Activated T-helper 2 cell treated with anti-CD3 and anti-CD28 coated beads, Interferon-gamma antibody, Interleukin-2, Interleukin-4, amounts not matched to agents 10 μg/mL and 5 μg/mL and 100 μg/mL, durations not matched to agents 14 hours and 24 hours and 36 hours (primary cell): ENCODE measurements around the gene AEBP1. TPM values are rescaled to one million over a fixed set of nuclear protein-coding genes. Genes with fewer than 3 reads are reported as not detected.

Experiments
- DNase-seq: peaks from one replicate; pipeline ENCODE4 v3.0.0; 2021; ENCODE audit warnings: low spot score
- H3K27ac Mint-ChIP-seq: one replicate; pipeline ENCODE4 v1.8.0; 2021; ENCODE audit warnings: mixed read lengths
- H3K27me3 Mint-ChIP-seq: one replicate; pipeline ENCODE4 v1.8.0; 2021; ENCODE audit warnings: low read depth, mixed read lengths
- H3K36me3 Mint-ChIP-seq: one replicate; pipeline ENCODE4 v1.8.0; 2021; ENCODE audit warnings: low read depth, mixed read lengths
- H3K4me1 Mint-ChIP-seq: one replicate; pipeline ENCODE4 v1.8.0; 2021; ENCODE audit warnings: low read depth, mixed read lengths
- H3K4me3 Mint-ChIP-seq: one replicate; pipeline ENCODE4 v1.8.0; 2021; ENCODE audit warnings: low read depth, mild to moderate bottlenecking, moderate library complexity, mixed read lengths
- H3K9me3 Mint-ChIP-seq: one replicate; pipeline ENCODE4 v1.8.0; 2021; ENCODE audit warnings: mixed read lengths
- intact Hi-C: fragments of 100-400 bp; cut with micrococcal nuclease; formaldehyde crosslinking; loops from one replicate; pipeline ENCODE4 v1.15.1; 2023
- total RNA-seq: library from RNA; stranded (reverse); gene quantifications from 2 replicates; pipeline ENCODE4 v1.2.3, GENCODE V29; 2022

AEBP1 gene
- total RNA-seq, 1 donor from 2014 or later: 38.7 TPM

- Mint-ChIP-seq H3K4me3 (peak overlapping the region; percentile 69), H3K36me3 (peaks cover 3% of the 10 kb centered on the region), H3K4me1 (peaks cover 9% of the 10 kb centered on the region), H3K9me3 (no peaks in the 10 kb centered on the region), H3K27me3 (peaks cover 5% of the 10 kb centered on the region), H3K27ac (no peak overlapping the region)
- intact Hi-C loops: no loop called here
- DNase-seq: no peak
Measured at GRCh38 chr7:44106311-44107065, 2.3 kb downstream of the AEBP1 start.

- H3K27ac Mint-ChIP-seq: no peak overlapping the region
Measured at GRCh38 chr7:44107116-44107960, 3.2 kb downstream of the AEBP1 start.

GRCh38 chr7:44107961-44108767, 4.0 kb downstream of the AEBP1 start:
- H3K4me3 Mint-ChIP-seq: no peak overlapping the region
- peaks cover 13% of the 10 kb centered on the region for H3K36me3 Mint-ChIP-seq
- peaks cover 9% of the 10 kb centered on the region for H3K4me1 Mint-ChIP-seq
- no peaks in the 10 kb centered on the region for H3K9me3 Mint-ChIP-seq
- intact Hi-C loops: no loop called here
- no peak overlapping the region for H3K27ac Mint-ChIP-seq
- no peak for DNase-seq
- peaks cover 4% of the 10 kb centered on the region for H3K27me3 Mint-ChIP-seq

More at GRCh38 chr7:44107116-44107960, 3.2 kb downstream of the AEBP1 start:
- H3K4me3 Mint-ChIP-seq: no peak overlapping the region
- H3K4me1 Mint-ChIP-seq: peaks cover 9% of the 10 kb centered on the region
- H3K27me3 Mint-ChIP-seq: peaks cover 5% of the 10 kb centered on the region
- no peak for DNase-seq
- intact Hi-C loops: no loop called here
- H3K36me3 Mint-ChIP-seq: peaks cover 8% of the 10 kb centered on the region
- no peaks in the 10 kb centered on the region for H3K9me3 Mint-ChIP-seq

DNA sequence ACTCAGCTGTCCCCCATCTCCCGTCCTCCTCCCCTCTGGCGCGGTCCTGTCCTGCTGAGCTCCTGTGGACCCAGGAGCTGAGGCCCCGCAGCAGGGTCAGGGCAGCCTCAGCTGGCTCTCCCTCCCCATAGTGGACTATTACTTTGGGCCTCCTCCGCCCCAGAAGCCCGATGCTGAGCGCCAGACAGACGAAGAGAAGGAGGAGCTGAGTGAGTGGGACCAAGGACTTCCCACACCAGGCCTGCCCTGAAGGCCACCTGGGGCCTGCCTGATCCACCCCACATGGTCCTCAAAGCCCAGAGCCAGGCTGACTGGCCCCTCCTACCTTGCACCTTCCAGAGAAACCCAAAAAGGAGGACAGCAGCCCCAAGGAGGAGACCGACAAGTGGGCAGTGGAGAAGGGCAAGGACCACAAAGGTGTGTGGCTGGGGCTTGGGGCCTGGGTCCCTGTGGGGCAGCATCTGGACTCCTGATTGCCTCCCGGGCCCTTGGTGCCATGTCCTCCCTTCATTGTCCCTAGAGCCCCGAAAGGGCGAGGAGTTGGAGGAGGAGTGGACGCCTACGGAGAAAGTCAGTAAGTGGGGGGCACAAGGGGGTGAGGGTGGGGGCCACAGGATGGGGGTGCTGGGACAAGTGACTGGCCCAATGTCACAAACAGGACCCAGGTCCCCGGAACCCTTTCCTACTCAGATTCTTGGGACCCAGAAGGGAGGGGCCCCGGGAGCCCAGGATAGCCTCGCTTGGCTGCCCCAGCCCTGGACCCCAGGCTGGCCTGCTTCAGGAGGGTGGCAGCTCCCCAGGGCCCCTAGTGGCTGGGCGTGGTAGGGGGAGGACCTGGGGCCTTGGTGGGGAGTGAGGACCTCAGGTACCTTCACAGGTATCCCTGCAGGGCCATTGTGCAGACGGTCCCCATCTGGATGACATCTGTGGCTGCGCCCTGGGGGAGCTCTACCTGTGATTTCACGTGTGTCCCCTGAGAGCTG, 4.9 kb downstream of the AEBP1 start:
- no peak overlapping the region for H3K27ac Mint-ChIP-seq
- no peaks in the 10 kb centered on the region for H3K9me3 Mint-ChIP-seq
- intact Hi-C loops: no loop called here
- H3K4me3 Mint-ChIP-seq: no peak overlapping the region
- DNase-seq: no peak
- H3K27me3 Mint-ChIP-seq: peaks cover 2% of the 10 kb centered on the region
- H3K36me3 Mint-ChIP-seq: peaks cover 20% of the 10 kb centered on the region
- peaks cover 8% of the 10 kb centered on the region for H3K4me1 Mint-ChIP-seq

DNA sequence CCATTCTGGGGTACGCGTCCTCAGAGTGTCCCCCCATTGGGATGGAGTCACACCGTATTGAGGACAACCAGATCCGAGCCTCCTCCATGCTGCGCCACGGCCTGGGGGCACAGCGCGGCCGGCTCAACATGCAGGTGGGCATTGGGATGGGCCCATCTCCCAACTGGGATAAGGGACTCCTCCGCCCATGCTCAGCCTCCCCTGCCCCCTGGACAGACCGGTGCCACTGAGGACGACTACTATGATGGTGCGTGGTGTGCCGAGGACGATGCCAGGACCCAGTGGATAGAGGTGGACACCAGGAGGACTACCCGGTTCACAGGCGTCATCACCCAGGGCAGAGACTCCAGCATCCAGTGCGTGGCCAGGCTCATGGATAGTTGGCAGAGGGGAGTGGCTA, 5.8 kb downstream of the AEBP1 start:
- H3K4me1 Mint-ChIP-seq: peaks cover 8% of the 10 kb centered on the region
- DNase-seq: no peak
- intact Hi-C loops: no loop called here

GRCh38 chr7:44110719-44111635, 6.8 kb downstream of the AEBP1 start:
- H3K4me3 Mint-ChIP-seq: no peak overlapping the region
- H3K4me1 Mint-ChIP-seq: peaks cover under 1% of the 10 kb centered on the region
- H3K27ac Mint-ChIP-seq: no peak overlapping the region
- DNase-seq: no peak
- intact Hi-C loops: no loop called here
- H3K9me3 Mint-ChIP-seq: no peaks in the 10 kb centered on the region
- H3K36me3 Mint-ChIP-seq: peaks cover 32% of the 10 kb centered on the region
- H3K27me3 Mint-ChIP-seq: no peaks in the 10 kb centered on the region

More for the DNA sequence above, 5.8 kb downstream of the AEBP1 start:
- Mint-ChIP-seq H3K27me3 (peaks cover 2% of the 10 kb centered on the region), H3K4me3 (no peak overlapping the region), H3K9me3 (no peaks in the 10 kb centered on the region), H3K36me3 (peaks cover 26% of the 10 kb centered on the region), H3K27ac (no peak overlapping the region)

DNA sequence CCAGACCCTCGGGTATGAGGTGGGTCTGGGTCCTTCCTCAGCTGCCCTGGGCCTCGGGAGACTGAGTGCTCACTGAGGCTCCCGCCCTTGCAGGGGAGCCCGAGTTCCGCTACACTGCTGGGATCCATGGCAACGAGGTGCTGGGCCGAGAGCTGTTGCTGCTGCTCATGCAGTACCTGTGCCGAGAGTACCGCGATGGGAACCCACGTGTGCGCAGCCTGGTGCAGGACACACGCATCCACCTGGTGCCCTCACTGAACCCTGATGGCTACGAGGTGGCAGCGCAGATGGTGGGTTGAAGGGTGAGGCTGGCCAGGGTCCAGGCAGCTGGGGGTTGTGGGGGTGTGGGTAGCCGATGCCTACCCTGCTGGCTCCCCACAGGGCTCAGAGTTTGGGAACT, 7.6 kb downstream of the AEBP1 start:
- H3K27me3 Mint-ChIP-seq: no peaks in the 10 kb centered on the region
- peaks cover 35% of the 10 kb centered on the region for H3K36me3 Mint-ChIP-seq
- no peaks in the 10 kb centered on the region for H3K4me1 Mint-ChIP-seq
- intact Hi-C loops: no loop called here
- H3K4me3 Mint-ChIP-seq: no peak overlapping the region
- no peak for DNase-seq
- H3K9me3 Mint-ChIP-seq: no peaks in the 10 kb centered on the region
- H3K27ac Mint-ChIP-seq: no peak overlapping the region

- intact Hi-C loops: no loop called here
- peaks cover 41% of the 10 kb centered on the region for H3K36me3 Mint-ChIP-seq
- H3K27ac Mint-ChIP-seq: no peak overlapping the region
- no peaks in the 10 kb centered on the region for H3K4me1 Mint-ChIP-seq
- DNase-seq: no peak
- H3K27me3 Mint-ChIP-seq: no peaks in the 10 kb centered on the region
- H3K4me3 Mint-ChIP-seq: no peak overlapping the region
- H3K9me3 Mint-ChIP-seq: no peaks in the 10 kb centered on the region
Measured at GRCh38 chr7:44112231-44112996, 8.3 kb downstream of the AEBP1 start.

DNA sequence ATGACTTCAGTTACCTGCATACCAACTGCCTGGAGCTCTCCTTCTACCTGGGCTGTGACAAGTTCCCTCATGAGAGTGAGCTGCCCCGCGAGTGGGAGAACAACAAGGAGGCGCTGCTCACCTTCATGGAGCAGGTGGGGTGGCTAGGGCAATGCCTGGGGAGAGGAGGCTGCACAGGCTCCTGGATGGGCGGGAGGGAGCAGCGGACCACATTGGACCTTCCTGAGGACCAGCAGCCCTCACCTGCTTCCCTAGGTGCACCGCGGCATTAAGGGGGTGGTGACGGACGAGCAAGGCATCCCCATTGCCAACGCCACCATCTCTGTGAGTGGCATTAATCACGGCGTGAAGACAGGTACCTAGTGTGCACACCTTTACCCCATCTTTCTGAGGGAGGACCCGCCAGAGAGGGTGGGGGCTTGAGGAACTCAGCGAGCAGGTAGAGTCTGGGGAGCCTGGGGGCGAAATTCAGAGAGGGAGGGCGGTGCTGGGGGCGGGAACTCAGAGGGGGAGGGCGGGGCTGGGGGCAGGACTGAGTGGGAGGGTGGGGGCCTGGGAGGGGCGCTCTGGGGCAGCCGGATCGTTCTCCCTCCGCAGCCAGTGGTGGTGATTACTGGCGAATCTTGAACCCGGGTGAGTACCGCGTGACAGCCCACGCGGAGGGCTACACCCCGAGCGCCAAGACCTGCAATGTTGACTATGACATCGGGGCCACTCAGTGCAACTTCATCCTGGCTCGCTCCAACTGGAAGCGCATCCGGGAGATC, 9.0 kb downstream of the AEBP1 start:
- H3K9me3 Mint-ChIP-seq: no peaks in the 10 kb centered on the region
- H3K36me3 Mint-ChIP-seq: peaks cover 47% of the 10 kb centered on the region
- intact Hi-C loops: no loop called here
- no peak overlapping the region for H3K27ac Mint-ChIP-seq
- no peaks in the 10 kb centered on the region for H3K27me3 Mint-ChIP-seq
- H3K4me3 Mint-ChIP-seq: no peak overlapping the region
- DNase-seq: no peak
- no peaks in the 10 kb centered on the region for H3K4me1 Mint-ChIP-seq

DNA sequence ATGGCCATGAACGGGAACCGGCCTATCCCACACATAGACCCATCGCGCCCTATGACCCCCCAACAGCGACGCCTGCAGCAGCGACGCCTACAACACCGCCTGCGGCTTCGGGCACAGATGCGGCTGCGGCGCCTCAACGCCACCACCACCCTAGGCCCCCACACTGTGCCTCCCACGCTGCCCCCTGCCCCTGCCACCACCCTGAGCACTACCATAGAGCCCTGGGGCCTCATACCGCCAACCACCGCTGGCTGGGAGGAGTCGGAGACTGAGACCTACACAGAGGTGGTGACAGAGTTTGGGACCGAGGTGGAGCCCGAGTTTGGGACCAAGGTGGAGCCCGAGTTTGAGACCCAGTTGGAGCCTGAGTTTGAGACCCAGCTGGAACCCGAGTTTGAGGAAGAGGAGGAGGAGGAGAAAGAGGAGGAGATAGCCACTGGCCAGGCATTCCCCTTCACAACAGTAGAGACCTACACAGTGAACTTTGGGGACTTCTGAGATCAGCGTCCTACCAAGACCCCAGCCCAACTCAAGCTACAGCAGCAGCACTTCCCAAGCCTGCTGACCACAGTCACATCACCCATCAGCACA, 9.7 kb downstream of the AEBP1 start:
- Mint-ChIP-seq H3K4me1 (no peaks in the 10 kb centered on the region), H3K27ac (peak overlapping the region; percentile 53), H3K36me3 (peaks cover 50% of the 10 kb centered on the region), H3K4me3 (no peak overlapping the region), H3K9me3 (no peaks in the 10 kb centered on the region), H3K27me3 (no peaks in the 10 kb centered on the region)
- intact Hi-C loops: no loop called here
- DNase-seq: no peak
